GM18498 (cell line): Measurements from ENCODE around the gene SIGLEC11.
"Not testable (repeated sequence)": the region's sequence is repeated elsewhere in the genome, so short reads cannot be mapped to it uniquely, and the experiment has no call there.

Experiments
- ATAC-seq: cut with Tn5 transposase; IDR thresholded peaks from one replicate; pipeline ENCODE4 v1.9.1; 2021; ENCODE audit warnings: mild to moderate bottlenecking, moderate library complexity; ENCODE audit not compliant: unreplicated experiment

SIGLEC11 gene, protein sequence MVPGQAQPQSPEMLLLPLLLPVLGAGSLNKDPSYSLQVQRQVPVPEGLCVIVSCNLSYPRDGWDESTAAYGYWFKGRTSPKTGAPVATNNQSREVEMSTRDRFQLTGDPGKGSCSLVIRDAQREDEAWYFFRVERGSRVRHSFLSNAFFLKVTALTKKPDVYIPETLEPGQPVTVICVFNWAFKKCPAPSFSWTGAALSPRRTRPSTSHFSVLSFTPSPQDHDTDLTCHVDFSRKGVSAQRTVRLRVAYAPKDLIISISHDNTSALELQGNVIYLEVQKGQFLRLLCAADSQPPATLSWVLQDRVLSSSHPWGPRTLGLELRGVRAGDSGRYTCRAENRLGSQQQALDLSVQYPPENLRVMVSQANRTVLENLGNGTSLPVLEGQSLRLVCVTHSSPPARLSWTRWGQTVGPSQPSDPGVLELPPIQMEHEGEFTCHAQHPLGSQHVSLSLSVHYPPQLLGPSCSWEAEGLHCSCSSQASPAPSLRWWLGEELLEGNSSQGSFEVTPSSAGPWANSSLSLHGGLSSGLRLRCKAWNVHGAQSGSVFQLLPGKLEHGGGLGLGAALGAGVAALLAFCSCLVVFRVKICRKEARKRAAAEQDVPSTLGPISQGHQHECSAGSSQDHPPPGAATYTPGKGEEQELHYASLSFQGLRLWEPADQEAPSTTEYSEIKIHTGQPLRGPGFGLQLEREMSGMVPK

DNA sequence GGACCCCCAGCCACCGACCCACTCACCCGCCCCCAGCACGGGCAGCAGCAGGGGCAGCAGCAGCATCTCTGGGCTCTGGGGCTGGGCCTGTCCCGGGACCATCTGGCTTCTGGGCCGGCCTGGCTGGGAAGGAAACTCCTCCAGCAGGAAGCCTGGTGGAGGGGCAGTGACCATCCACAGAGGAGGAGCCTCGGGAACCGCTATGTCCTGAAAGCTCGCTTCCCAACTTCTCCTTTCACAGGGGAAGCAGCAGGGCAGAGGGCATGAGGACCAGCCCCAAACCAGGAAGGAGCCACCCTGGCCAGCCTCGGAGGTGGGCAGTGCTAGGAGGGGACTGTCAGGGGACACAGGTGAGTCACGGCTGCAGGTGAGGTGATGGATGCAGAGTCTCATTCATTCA lies at the start of gene SIGLEC11:
Gene SIGLEC11, minus strand, starts transcription at position 193 of the 400 bp plus-strand sequence. Its CDS starts 91 bp downstream, at position 102.
- not testable (repeated sequence) for ATAC-seq

DNA sequence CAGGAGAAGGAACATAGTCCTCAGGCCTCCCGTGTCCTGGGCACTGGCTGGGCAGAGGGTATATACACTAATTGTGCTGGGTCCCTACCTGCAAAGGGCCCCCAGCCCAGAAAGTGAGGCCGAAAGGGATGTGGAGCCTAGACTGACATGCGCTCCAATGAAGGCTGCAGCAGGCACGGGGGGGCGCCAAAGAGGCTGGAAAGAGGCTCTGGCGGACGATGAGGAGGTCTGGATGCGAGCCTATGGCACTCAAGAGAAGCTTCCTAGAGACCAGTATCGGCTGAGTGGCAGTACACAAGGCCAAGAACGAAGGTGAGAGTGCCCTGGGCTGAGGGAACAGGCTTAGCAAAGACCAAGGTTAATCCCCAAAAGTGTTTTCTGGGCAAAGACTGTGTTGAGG lies 47.6 kb upstream of the SIGLEC11 start:
- ATAC-seq = no peak

DNA sequence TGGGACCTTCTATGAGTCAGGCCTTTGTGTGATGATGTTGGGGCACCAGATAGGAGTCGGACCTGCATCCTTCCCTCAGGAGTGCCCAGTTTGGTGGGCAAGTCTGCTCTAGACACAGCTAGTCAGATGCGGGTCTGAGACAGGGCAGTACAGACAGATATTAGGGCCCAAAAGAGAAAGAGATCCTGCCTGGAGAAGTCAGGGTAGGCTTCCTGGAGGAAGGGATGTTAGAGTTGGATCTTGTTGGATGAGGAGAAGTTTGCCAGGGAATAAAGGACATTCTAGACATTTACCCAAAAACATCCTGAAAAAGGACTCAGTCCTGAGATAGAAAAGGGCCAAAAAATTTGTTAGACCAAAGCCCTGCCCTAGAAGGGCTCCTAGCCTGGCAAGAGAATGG lies 47.0 kb upstream of the SIGLEC11 start:
- ATAC-seq = no peak

DNA sequence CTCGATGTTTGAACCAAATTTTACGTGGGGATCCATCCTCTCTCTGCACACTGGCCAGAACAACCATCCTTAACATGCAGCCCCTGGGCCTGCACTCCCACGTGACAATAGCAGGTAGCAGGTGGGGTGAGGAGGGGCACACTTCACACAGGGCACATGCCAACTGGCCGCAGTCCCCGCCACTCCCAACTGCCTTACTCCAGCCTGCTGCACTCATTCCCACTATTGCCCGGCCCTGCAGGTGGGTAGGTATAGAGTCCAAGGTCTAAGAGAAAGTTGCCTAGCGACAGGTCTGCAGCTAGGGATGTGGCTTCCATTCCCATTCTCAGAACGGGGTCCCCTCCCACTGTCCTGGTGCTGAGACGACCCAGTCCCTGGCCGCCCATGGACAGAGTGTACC lies 46.2 kb upstream of the SIGLEC11 start:
- no peak for ATAC-seq

DNA sequence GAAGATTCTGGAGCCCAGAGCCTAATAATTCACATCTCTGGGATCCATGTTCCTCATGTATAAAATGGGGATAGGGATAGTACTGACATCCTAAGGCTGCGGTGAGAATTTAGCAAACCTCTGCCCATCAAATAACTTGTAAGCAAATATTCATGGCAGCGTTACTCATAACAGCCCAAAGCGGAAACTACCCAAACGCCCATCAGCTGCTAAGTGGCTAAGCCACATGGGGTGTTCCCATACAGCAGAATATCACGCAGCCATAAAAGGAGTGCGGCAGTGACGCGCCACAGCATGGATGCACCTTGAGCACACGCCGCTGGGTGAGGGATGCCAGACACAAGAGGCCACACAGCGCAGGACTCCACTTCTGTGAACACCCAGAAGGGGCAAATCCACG lies 44.5 kb upstream of the SIGLEC11 start:
- no peak for ATAC-seq

DNA sequence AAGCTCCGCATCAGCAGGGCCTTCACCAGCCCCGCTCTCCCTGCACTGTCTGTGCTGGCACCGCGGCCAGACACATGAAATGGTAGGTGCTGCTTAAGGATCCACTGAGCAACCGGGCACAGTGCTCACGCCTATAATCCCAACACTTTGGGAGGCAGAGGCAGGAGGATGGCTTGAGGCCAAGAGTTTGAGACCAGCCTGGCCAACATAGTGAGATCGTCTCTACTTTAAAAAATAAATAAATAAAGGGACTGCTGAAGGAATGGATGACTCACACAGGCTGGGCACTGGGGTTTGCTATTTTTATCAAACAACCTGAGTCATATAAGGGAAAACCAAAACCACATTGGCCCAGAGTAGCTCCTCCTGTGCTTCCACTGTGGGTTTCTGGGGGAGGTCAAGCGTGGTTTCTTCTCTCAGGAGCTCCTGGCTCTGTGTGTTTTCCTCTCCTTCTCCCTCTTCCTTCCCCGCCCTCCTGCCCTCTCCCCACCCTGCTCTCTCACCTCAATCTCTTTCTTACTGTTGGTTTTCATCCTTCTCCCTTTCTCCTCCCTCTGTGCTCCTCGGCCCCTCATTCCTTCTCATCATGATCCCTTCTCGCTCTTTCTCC lies 42.9 kb upstream of the SIGLEC11 start:
- ATAC-seq = no peak

DNA sequence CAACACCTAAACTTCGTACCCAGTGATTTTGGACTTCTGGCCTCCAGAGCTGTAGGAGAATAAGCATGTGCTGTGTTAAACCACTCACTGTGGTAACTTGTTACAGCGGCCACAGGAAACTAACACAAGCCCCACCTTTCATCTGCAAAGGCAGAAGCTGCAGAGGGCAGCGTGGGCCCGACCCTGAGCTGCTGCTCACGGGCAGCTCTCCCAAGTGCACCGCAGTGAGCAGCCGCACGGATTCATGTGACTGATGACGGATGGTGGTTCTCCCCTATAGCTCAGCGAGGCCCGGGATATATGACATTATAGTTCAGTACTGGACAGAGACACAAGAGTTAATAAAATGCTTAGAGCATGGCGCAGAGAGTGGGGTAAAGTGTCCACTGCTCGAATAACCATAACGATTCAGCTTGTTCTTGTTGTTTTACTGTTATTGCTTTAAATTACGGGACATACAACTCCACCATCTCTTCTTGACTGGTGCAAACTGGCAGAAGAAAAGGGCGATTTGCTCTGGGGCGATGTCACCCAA lies 42.3 kb upstream of the SIGLEC11 start:
- ATAC-seq = no peak

DNA sequence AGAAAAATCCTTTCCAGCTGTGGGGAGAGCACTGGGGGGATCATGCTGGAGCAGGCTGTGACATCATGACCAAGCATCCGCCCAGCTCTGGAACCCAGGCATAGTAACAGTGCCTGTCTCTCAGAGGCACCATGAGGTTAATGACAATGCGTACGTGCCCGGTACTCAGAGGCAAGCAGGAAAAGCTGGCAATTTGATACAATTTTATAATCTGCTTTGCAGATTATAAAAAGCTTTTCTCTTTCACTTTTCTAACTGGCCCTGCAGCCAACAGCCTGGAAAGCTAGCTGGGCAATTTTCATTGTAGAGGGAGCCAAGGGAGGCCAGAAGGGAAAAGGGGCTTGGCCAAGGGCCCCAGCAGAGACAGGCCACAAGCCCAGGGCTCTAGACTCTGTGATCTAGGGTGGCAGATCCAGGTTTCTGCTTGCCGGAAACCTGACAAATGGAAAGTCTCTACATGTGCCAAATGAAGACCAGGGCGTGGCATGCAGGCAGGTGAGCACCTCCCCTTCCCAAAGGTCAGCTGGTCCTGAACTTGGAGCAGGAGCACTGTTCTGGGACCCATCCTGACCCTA lies 41.5 kb upstream of the SIGLEC11 start:
- no peak for ATAC-seq

DNA sequence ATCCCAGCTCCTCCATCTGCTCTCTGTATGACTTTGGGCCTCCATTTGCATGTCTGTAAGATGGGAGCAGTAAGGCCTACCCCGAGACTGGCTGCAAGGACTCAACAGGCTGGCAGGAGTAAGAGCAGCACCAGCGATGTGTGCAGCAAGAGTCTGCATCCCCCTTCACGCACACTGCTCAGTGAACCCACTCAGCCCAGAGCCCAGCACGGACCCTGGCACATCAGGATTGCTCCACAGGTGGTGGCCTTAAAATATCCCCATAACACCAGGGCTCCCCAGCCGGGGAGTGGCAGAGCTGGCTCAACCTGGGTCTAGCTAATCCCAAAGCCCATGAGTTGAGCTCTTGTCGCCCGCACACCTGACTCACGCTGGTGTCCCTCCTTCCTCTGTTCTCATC lies 40.8 kb upstream of the SIGLEC11 start:
- no peak for ATAC-seq

DNA sequence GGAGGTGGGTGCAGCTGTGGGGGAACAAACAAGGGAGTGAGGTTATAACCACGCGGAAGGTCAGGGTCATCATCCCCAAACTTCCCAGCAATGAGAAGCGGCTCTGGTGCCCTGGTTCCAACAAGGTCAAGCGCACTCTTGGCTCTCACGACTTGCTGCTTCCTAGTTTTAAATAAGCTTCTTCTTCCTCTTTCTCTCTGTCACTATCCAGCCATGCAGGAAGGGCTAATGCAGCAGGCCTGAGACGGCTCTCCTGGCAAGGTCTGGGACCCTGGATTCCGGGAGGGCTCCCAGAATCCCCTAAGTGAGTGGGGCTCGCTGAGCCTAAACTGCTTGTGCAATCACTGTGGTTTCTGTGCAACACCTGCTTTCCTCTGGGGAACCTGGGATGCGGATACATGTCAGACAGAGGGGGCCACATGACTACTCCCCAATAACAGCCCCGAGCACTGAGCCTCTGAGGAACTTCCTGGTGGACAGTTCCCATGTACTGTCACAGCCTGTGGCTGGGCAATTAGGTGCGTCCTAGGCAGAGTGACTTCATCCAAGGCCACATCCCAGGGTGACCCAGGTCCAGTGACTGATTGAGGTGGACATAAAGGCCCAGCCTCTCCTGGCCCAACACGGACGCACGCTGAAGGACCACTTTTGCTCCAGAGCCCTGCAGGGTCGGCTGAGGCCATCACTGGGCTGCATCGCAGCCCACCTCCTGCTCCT lies 40.0 kb upstream of the SIGLEC11 start:
- no peak for ATAC-seq

DNA sequence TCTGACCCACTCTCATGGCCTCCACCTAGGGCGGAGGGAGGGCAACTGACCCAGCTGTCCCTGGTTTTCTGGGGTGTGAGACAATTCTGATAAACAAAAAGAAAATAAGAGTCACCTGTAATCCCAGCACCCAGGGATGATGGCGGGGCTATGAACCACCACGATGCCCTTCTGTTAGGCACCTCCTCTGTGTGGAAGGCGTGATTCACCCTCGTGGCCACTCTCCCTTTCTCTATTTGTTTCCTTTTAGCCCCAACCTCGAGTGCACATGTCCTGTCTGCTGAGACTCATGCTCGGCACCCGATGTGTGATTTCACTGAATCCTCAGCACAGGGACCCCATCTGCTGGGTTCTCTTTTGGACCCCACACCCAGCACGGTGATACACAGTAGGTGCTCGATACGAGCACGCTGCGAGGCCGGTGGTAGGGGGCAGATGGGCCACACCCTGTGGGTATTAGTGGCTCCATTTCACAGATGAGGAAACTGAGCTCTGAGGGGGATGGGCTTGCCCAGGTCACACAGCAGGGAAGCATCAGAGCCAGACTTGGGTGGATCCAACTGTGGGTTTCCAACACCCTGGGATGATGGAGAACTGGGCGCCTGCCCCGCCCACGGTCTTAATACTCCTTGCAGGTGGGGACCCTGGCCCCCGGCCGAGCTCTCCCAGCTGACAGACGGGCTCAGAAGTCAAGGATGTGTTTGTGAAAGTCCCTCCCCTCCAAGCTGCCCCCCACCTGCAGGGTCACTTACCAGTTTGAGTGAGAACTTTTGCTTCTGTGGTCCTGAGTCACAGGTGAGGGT lies 39.3 kb upstream of the SIGLEC11 start:
- ATAC-seq = no peak

DNA sequence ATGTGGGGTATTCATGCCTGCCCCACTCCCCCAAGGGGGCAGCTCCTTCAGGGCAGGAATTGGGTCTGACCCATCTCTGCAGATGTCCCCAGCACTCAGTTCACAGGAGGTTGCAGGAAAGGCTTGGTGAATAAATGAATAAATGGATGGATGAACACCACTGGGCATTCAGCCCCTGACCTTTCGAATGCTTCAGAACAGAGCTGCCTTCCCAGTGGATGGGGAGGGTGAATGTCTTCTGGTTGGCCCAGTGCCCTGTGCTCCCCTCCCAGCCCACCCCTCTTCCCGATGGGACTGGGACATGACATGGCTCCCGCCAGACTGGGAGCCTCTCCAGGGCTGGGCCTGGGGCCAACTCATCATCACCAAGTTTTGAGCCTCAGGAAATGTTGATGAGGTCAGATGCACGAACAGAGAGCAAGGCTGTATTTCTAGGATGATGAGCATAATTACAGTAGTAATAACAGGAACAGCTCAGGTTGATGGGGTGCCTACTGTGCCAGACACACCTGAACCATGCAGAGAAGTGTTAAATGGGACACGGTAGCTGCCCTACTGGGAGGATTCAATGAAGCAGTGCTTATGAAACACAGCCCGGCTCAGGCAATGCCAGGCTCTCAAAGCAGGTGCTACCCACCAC lies 38.5 kb upstream of the SIGLEC11 start:
- ATAC-seq = no peak

DNA sequence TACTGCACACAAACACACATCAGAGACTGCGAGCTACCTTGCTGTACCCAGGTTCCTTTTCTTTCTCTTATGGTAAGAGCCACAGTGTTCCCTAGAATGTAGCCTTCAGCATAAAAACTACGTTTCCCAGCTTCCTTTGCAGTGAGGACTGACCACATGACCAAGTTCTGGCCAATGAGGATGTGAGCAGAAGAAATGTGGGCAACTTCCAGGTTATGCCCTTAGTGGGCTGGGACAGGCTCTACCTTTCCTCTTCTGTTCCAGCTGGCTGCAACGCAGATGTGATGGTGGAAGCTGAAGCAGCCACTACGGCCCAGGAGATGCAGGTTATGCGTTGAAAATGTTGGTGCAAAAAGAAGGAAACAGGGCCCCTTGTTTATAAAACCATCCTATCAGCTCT lies 36.7 kb upstream of the SIGLEC11 start:
- ATAC-seq = no peak

DNA sequence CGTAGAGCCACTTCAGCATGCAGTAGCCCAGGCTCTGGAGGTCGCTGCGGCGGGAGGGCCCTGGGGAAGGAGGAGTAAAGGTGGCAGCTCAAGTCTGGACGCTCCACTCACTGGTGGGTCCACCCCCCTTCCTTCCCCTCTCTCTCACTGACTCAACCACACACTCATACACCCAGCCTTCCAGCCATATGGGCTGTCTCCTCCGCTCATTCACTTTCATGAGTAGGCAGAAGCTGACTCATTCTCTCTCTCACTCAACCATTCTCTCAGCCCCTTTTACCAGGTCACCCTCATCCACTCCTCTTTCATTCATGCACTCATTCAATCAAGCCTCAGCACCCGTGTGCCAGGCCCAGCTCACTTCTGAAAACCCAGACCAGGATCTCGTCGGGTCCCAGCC lies 27.5 kb upstream of the SIGLEC11 start:
- no peak for ATAC-seq

DNA sequence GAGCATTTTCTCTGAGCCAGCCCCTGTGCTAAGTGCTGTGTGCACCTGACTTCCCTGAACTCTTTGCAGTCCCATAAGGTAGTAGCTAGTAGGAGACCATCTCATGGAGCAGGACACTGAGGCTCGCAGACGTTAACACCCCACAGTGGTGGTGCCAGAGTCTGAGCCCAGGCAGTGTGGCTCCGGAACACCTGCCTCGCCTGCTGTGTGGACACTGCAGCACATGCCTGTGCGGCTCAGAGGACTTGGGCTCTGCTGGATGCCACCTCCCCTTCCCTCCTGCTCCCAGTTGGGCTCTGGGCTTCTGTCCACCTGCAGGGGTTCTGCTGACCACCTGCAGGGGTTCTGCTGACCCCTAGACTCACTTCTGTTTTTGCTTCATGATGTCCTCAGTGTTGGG lies 27.0 kb upstream of the SIGLEC11 start:
- ATAC-seq = no peak

DNA sequence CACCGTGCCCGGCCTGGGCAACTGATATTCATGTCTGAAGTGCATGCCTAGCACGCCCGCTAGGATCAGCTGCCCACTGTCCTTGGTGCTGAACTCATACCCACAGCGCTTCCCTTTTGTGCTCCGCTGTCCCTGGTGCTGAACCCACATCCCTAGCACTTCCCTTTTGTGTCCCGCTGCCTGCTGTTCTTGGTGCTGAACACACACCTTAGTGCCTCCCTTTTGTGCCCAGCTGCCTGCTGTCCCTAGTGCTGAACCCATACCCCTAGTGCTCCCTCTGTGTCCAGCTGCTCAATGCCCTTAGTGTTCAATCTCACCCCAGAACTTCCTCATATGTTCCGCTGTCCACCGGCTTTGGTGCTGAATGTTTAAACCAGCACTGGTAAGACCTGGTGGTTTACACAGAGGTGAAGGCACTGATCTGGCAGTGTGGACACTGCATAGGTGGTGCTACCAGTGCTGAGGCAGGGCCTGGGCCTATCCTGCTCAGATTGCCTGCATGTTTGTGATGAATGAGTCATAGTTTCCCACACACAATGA lies 26.3 kb upstream of the SIGLEC11 start:
- no peak for ATAC-seq

DNA sequence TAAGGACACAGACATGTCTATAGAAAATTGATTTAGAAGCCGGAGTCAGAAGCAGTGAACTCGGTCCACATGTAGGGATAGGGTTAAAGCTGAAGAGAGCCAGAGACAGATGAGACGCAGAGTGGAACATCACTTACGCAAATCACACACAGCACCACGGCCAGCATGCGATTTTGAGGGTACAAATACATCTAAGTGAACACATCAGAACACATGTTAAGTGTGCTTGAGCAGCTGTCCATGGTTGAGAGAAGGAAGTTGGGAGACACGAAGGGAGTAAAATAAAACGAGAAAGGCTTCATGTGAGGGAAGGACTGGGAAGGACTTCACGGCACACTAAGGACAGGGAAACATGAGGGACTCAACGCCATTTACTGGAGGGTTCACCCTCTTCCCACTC lies 25.4 kb upstream of the SIGLEC11 start:
- ATAC-seq = no peak

DNA sequence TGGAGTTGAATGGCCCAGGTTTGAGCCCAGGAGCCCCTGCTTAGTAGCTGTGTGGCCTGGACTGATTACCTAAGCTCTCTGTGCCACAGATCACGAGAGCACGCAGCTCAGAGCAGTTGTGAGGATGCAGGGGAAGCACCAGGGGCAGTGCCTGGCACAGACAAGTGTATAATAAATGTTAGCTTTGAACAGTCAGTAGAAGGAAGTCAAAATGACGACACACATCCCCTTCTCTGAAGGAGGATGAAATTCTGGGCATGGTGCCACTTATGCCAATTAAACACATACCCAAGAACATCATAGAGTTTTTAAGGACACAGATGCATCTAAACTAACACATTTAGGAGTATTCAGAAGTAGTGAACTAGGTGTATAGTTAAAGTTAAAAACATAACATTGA lies 24.9 kb upstream of the SIGLEC11 start:
- no peak for ATAC-seq

DNA sequence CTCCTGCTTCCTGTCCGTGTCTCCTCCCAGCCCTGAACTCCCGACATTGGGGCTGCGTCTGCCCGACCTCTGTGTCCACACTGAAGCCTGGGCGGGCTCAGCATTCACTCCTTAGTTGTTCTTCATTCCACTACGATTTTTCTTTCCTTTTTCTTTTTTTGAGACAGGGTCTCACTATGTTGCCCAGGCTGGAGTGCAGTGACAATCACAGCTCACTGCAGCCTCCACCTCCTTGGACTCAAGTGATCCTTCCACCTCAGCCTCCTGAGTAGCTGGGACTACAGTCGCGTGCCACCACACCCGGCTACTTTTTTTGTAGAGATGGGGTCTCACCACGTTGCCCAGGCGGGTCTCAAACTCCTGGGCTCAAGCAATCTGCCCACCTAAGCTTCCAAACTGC lies 23.5 kb upstream of the SIGLEC11 start:
- ATAC-seq = no peak
